Vagina (tissue), 2 donors: ENCODE measurements around the gene DIRAS2. TPM values are rescaled to one million over a fixed set of nuclear protein-coding genes. Genes with fewer than 3 reads are reported as not detected.

Source experiments
- DNase-seq, 2 donors: peaks; one replicate each; pipeline ENCODE4 v3.0.0-alpha.2; 2017; ENCODE audit errors: extremely low spot score in 2 of 2
- H3K27ac ChIP-seq: fragments of 200-600 bp; sonication (generic); one replicate; pipeline ENCODE4 v1.5.1; 2019
- H3K27me3 ChIP-seq: fragments of 200-600 bp; sonication (generic); one replicate; pipeline ENCODE4 v1.5.1; 2019
- H3K36me3 ChIP-seq, 2 donors: fragments of 200-600 bp; sonication (generic); one replicate each; pipeline ENCODE4 v1.5.1; 2017 to 2019
- H3K4me1 ChIP-seq: fragments of 200-600 bp; sonication (generic); one replicate; pipeline ENCODE4 v1.5.1; 2019
- H3K4me3 ChIP-seq, 2 donors: fragments of 200-600 bp; sonication (generic); 1 replicate in 1 of 2; 2 replicates in 1 of 2; pipeline ENCODE4 v1.5.1; 2016 to 2019
- H3K9me3 ChIP-seq: fragments of 200-600 bp; sonication (generic); one replicate; pipeline ENCODE4 v1.5.1; 2019
- CTCF ChIP-seq, 3 experiments: fragments of 450-650 bp in 2 of 3; fragments of 200-600 bp in 1 of 3; sonication (generic) in 1 of 3; IDR thresholded peaks; one replicate each; pipeline ENCODE4 v1.5.1; 2017 to 2019; ENCODE audit warnings: antibody characterized with exemption in 3 of 3, mild to moderate bottlenecking in 2 of 3, moderate library complexity in 2 of 3
- POLR2A ChIP-seq, 2 donors: fragments of 450-650 bp; IDR thresholded peaks; one replicate each; pipeline ENCODE4 v1.6.1; 2017; ENCODE audit warnings: antibody characterized with exemption in 2 of 2, mild to moderate bottlenecking in 2 of 2, moderate library complexity in 2 of 2
- POLR2AphosphoS5 ChIP-seq, 2 donors: sonication (generic); formaldehyde crosslinking; IDR thresholded peaks; one replicate each; pipeline ENCODE4 v1.9.0; 2017; ENCODE audit warnings: antibody characterized with exemption in 2 of 2, mild to moderate bottlenecking in 2 of 2, low read depth in 1 of 2; ENCODE audit not compliant: insufficient read depth in 1 of 2
- intact Hi-C: fragments of 100-400 bp; cut with DNase I; formaldehyde crosslinking; loops from one replicate; pipeline ENCODE4 v1.15.1; 2023
- total RNA-seq: library from RNA; depleted of rRNA; stranded (reverse); fragments of >200 nt; gene quantifications from one replicate; pipeline ENCODE4 v1.2.3, GENCODE V29; 2016

DIRAS2 gene
- total RNA-seq, 1 donor from 2014 or later, result not detected

GRCh38 chr9:90616806-90617205 is 25.8 kb downstream of the DIRAS2 start:
- TF ChIP-seq POLR2AphosphoS5 (IDR thresholded peaks at IDR 0.05; ENCODE audit: insufficient read depth in 1 of 2, low read depth in 1 of 2) (no peak), POLR2A (IDR thresholded peaks at IDR 0.05) (no peak), CTCF (IDR thresholded peaks at IDR 0.05) (no peak)
- Histone ChIP-seq H3K27ac (no peak overlapping the region), H3K27me3 (no peaks in the 10 kb centered on the region), H3K9me3 (no peaks in the 10 kb centered on the region), H3K4me1 (no peaks in the 10 kb centered on the region), H3K36me3 (no peaks in the 10 kb centered on the region), H3K4me3 (no peak overlapping the region)
- no peak for DNase-seq
- intact Hi-C loops, result no loop called here

DNA sequence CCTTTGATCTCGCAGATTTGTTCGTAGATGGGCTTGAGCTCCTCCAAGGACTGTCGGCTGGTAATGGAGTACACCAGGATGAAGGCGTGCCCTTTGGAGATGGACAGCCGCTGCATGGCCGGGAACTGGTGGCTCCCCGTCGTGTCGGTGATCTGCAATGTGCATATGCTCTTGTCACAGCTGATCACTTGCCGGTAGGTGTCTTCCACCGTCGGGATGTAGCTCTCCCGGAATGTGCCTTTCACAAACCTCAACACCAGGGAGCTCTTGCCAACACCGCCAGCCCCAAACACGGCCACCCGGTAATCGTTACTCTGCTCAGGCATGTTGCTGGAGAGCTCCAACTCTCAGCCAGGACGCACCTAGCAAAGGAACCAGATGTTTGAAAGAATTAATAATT is 29.1 kb downstream of the DIRAS2 start:
- H3K4me3 ChIP-seq, result no peak overlapping the region
- intact Hi-C loops, result loop anchor here (5.0 kb wide), 1 partner anchor 339 kb away; no protein-coding TSS in a partner anchor
- no peaks in the 10 kb centered on the region for H3K36me3 ChIP-seq
- no peak overlapping the region for H3K27ac ChIP-seq
- H3K27me3 ChIP-seq, result no peaks in the 10 kb centered on the region
- TF ChIP-seq POLR2A (IDR thresholded peaks at IDR 0.05), result no peak
- TF ChIP-seq POLR2AphosphoS5 (IDR thresholded peaks at IDR 0.05; ENCODE audit: insufficient read depth in 1 of 2, low read depth in 1 of 2), result no peak
- no peak for TF ChIP-seq CTCF (IDR thresholded peaks at IDR 0.05)
- H3K4me1 ChIP-seq, result no peaks in the 10 kb centered on the region
- H3K9me3 ChIP-seq, result no peaks in the 10 kb centered on the region
- DNase-seq, result no peak

DNA sequence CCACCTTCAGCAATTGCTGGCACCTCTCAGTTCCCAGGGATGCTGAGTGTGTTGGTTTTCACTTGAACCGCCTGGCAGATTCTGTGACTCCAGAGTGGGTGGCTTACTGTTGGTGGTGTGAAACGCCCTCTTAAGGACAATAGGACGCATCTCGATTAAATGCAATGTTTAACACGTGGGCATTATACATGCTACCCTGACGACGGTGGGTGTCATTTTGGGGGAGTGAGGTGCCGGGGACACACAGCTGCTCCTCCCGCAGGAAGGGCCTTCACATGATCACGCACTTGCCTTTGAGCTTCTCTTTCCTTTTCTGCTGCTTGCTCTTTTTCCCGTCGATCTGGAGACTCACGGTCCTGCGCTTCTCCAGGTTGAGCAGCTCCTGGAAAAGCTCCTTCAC is 29.7 kb downstream of the DIRAS2 start:
- Histone ChIP-seq H3K27me3 (no peaks in the 10 kb centered on the region), H3K9me3 (no peaks in the 10 kb centered on the region), H3K4me3 (no peak overlapping the region), H3K4me1 (no peaks in the 10 kb centered on the region), H3K27ac (no peak overlapping the region), H3K36me3 (no peaks in the 10 kb centered on the region)
- DNase-seq, result no peak
- TF ChIP-seq CTCF (IDR thresholded peaks at IDR 0.05) (no peak), POLR2A (IDR thresholded peaks at IDR 0.05) (no peak), POLR2AphosphoS5 (IDR thresholded peaks at IDR 0.05; ENCODE audit: insufficient read depth in 1 of 2, low read depth in 1 of 2) (no peak)
- intact Hi-C loops, result loop anchor here (5.0 kb wide), 1 partner anchor 339 kb away; no protein-coding TSS in a partner anchor

DNA sequence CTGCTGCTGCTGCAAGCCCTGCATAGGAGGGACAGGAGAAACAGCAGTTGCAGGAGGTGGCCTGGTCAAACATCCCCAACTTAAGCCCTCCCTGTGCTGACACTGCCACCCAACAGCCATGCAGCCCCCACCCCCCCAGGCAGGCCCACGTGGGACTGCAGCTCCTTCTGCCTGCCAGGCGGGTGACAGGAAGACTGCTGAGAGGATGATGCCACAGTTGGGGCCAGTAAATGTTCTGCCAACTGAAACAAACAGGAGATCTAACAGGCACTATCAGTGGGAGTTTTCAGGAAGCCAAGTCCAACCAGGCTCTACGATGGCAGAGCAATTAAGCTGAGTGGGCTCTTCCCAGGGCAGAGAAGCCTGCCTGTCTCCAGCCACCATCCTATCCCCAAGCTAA is 31.1 kb downstream of the DIRAS2 start:
- Histone ChIP-seq H3K27me3 (no peaks in the 10 kb centered on the region), H3K4me1 (no peaks in the 10 kb centered on the region), H3K36me3 (no peaks in the 10 kb centered on the region), H3K27ac (no peak overlapping the region), H3K4me3 (no peak overlapping the region), H3K9me3 (no peaks in the 10 kb centered on the region)
- DNase-seq, result no peak
- TF ChIP-seq POLR2AphosphoS5 (IDR thresholded peaks at IDR 0.05; ENCODE audit: insufficient read depth in 1 of 2, low read depth in 1 of 2) (no peak), POLR2A (IDR thresholded peaks at IDR 0.05) (no peak), CTCF (IDR thresholded peaks at IDR 0.05) (no peak)
- intact Hi-C loops, result loop anchor here (5.0 kb wide), 1 partner anchor 341 kb away; no protein-coding TSS in a partner anchor

DNA sequence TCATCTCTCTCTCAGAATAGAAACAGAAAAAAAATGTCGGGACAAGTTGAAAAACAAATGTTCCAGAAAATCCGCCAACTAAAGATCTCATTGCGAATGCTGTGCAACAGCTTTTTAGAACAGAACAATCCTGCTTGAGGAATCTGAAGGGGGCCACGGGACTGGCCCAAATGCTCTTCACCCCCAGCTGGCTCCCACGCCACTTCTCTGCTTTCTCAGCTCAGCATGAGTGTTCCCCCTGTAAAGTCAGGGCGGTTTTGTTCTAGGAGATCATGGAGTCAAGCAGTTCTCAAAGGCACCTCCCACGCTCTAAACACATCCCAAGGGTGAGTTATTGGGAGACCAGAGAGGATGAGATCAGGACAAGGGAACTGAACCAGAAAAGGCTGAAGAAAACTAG is 31.5 kb downstream of the DIRAS2 start:
- Histone ChIP-seq H3K36me3 (no peaks in the 10 kb centered on the region), H3K4me3 (no peak overlapping the region), H3K27me3 (no peaks in the 10 kb centered on the region), H3K27ac (no peak overlapping the region), H3K4me1 (no peaks in the 10 kb centered on the region), H3K9me3 (no peaks in the 10 kb centered on the region)
- DNase-seq, result no peak
- TF ChIP-seq POLR2AphosphoS5 (IDR thresholded peaks at IDR 0.05; ENCODE audit: insufficient read depth in 1 of 2, low read depth in 1 of 2), result no peak
- no peak for TF ChIP-seq POLR2A (IDR thresholded peaks at IDR 0.05)
- TF ChIP-seq CTCF (IDR thresholded peaks at IDR 0.05), result no peak
- intact Hi-C loops, result loop anchor here (5.0 kb wide), 1 partner anchor 341 kb away; no protein-coding TSS in a partner anchor
